CD14-positive monocyte (primary cell): ENCODE data around the gene SPON1. TPM values are rescaled to one million over a fixed set of nuclear protein-coding genes. Genes with fewer than 3 reads are reported as not detected.

Experiments
- DNase-seq, 3 donors: peaks; one replicate each; pipeline ENCODE4 v3.0.0-alpha.2; 2011 to 2022
- H2AFZ ChIP-seq: 2 replicates; pipeline ENCODE4 v1.6.0; 2012; ENCODE audit warnings: mild to moderate bottlenecking, low read depth, low read length, inconsistent platforms; ENCODE audit not compliant: insufficient read depth, poor library complexity, severe bottlenecking
- H3K27ac ChIP-seq, 2 donors: 1 replicate in 1 of 2; 2 replicates in 1 of 2; pipeline ENCODE4 v1.5.1; 2012 to 2013; ENCODE audit warnings: low read length in 2 of 2, control low read depth in 1 of 2, inconsistent platforms in 1 of 2, low read depth in 1 of 2, mild to moderate bottlenecking in 1 of 2
- H3K27me3 ChIP-seq, 2 donors: one replicate each; pipeline versions ENCODE4 v1.6.0 to v1.6.1; 2011 to 2013; ENCODE audit warnings: low read length in 2 of 2; ENCODE audit not compliant: control insufficient read depth in 2 of 2, insufficient read depth in 2 of 2
- H3K36me3 ChIP-seq, 2 donors: replicated peaks in 1 of 2; 1 replicate in 1 of 2; 2 replicates in 1 of 2; pipeline versions ENCODE4 v1.5.1 to v1.6.1; 2012 to 2013; ENCODE audit warnings: low read length in 2 of 2, control low read depth in 1 of 2, inconsistent platforms in 1 of 2, mild to moderate bottlenecking in 1 of 2; ENCODE audit not compliant: insufficient read depth in 2 of 2, control insufficient read depth in 1 of 2
- H3K4me1 ChIP-seq, 2 donors: 1 replicate in 1 of 2; 2 replicates in 1 of 2; pipeline versions ENCODE4 v1.5.1 to v1.6.1; 2012 to 2013; ENCODE audit warnings: low read length in 2 of 2, control low read depth in 1 of 2, inconsistent platforms in 1 of 2, mild to moderate bottlenecking in 1 of 2, moderate library complexity in 1 of 2; ENCODE audit not compliant: insufficient read depth in 2 of 2, control insufficient read depth in 1 of 2
- H3K4me2 ChIP-seq: replicated peaks from 2 replicates; pipeline ENCODE3; 2012; ENCODE audit warnings: low read length, moderate library complexity, mild to moderate bottlenecking; ENCODE audit not compliant: poor library complexity, severe bottlenecking; ENCODE audit errors: extremely low read depth
- H3K4me3 ChIP-seq, 3 experiments: fragments of 200-600 bp in 1 of 3; sonication (generic) in 1 of 3; replicated peaks in 1 of 3; 1 replicate in 2 of 3; 2 replicates in 1 of 3; pipeline ENCODE4 v1.5.1; 2011 to 2013; ENCODE audit warnings: low read length in 3 of 3, mild to moderate bottlenecking in 3 of 3, control low read depth in 2 of 3, low read depth in 2 of 3, inconsistent platforms in 1 of 3, moderate library complexity in 1 of 3
- H3K79me2 ChIP-seq: 2 replicates; pipeline ENCODE4 v1.6.0; 2012; ENCODE audit warnings: mild to moderate bottlenecking, control low read depth, inconsistent platforms, low read length, moderate library complexity; ENCODE audit not compliant: insufficient read depth
- H3K9ac ChIP-seq: 2 replicates; pipeline ENCODE4 v1.6.0; 2017; ENCODE audit warnings: low read length, mild to moderate bottlenecking; ENCODE audit not compliant: insufficient read depth, poor library complexity, severe bottlenecking
- H3K9me3 ChIP-seq, 2 donors: replicated peaks in 1 of 2; 1 replicate in 1 of 2; 2 replicates in 1 of 2; pipeline versions ENCODE4 v1.5.1 to v1.6.1; 2012 to 2013; ENCODE audit warnings: low read length in 2 of 2, control low read depth in 1 of 2; ENCODE audit not compliant: control insufficient read depth in 1 of 2, insufficient read depth in 1 of 2
- H4K20me1 ChIP-seq: 2 replicates; pipeline ENCODE4 v1.6.0; 2012; ENCODE audit warnings: mild to moderate bottlenecking, low read length, control low read depth, moderate library complexity; ENCODE audit not compliant: insufficient read depth
- H3K27ac Mint-ChIP-seq, 7 donors: one replicate each; pipeline ENCODE4 v1.8.0; 2020; ENCODE audit warnings: mild to moderate bottlenecking in 7 of 7, mixed read lengths in 7 of 7, moderate library complexity in 6 of 7, inconsistent platforms in 2 of 7
- H3K27me3 Mint-ChIP-seq, 3 donors: one replicate each; pipeline ENCODE4 v1.8.0; 2021 to 2022; ENCODE audit warnings: low read depth in 3 of 3, mild to moderate bottlenecking in 3 of 3, mixed read lengths in 3 of 3, moderate library complexity in 3 of 3, inconsistent platforms in 1 of 3
- H3K36me3 Mint-ChIP-seq, 2 donors: one replicate each; pipeline ENCODE4 v1.8.0; 2020; ENCODE audit warnings: mixed read lengths in 2 of 2, inconsistent platforms in 1 of 2, mild to moderate bottlenecking in 1 of 2
- H3K4me1 Mint-ChIP-seq: one replicate; pipeline ENCODE4 v1.8.0; 2020; ENCODE audit warnings: mild to moderate bottlenecking, mixed read lengths
- H3K4me3 Mint-ChIP-seq, 2 donors: one replicate each; pipeline ENCODE4 v1.8.0; 2020; ENCODE audit warnings: mild to moderate bottlenecking in 2 of 2, mixed read lengths in 2 of 2, moderate library complexity in 1 of 2
- H3K9me3 Mint-ChIP-seq, 7 donors: one replicate each; pipeline ENCODE4 v1.8.0; 2020 to 2022; ENCODE audit warnings: mixed read lengths in 7 of 7, mild to moderate bottlenecking in 6 of 7, moderate library complexity in 6 of 7, inconsistent platforms in 2 of 7
- WGBS: methylation state at CpG from one replicate; pipeline ENCODE4 v1.1.5; 2013; ENCODE audit warnings: missing lambda C conversion rate; ENCODE audit not compliant: insufficient coverage; 5-methylcytosine and 5-hydroxymethylcytosine counted together
- intact Hi-C, 2 donors: fragments of 100-400 bp; cut with micrococcal nuclease; formaldehyde crosslinking; loops; one replicate each; pipeline versions ENCODE4 v1.15.0 to v1.15.1; 2023
- polyA plus RNA-seq, 3 donors: library from polyadenylated mRNA; depleted of rRNA in 1 of 3; unstranded in 2 of 3; stranded (reverse) in 1 of 3; fragments of 300-500 nt in 2 of 3; fragments of >200 nt in 1 of 3; fragmentation: Illumina TruSeq in 2 of 3; gene quantifications; 1 replicate in 2 of 3; 2 replicates in 1 of 3; pipeline ENCODE4 v1.2.3, GENCODE V29; 2012 to 2021
- TF ChIP-seq, protein P1 (sequence below): fragments of 200-600 bp; IDR thresholded peaks from one replicate; pipeline ENCODE4 v1.8.0; 2022; ENCODE audit warnings: antibody characterized with exemption, mild to moderate bottlenecking

SPON1 gene
- polyA plus RNA-seq, 3 donors = not detected

DNA sequence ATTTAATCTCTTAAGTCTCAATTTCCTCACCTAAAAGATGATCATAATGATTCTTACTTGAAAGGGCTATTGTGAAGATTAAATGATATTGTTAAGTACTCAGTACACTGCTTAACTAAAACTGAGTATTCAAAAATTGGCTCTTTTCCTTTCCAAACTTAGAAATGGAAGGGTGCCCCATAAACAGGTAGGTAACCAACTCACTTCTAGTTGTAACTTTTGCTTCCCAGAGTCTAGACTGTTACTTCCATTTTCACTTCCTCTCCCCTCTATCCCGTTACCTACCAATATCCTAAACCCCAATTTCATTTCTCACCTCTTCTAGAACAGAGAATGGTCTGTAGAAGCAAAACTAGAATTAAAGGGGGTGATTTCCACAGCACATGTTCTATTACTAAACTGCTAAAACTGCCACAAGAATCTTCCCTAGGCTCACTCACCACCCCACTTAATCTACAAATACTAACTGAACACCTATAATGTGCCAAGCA, 346.4 kb downstream of the SPON1 start:
- Histone ChIP-seq H3K36me3 (no peaks in the 10 kb centered on the region), H3K9ac (no peak overlapping the region), H2AFZ (no peak overlapping the region), H4K20me1 (no peaks in the 10 kb centered on the region), H3K27ac (no peak overlapping the region), H3K4me2 (no peak overlapping the region), H3K27me3 (no peaks in the 10 kb centered on the region), H3K4me3 (no peak overlapping the region), H3K4me1 (no peaks in the 10 kb centered on the region), H3K9me3 (no peaks in the 10 kb centered on the region), H3K79me2 (no peaks in the 10 kb centered on the region)
- intact Hi-C loops = no loop called here
- no CpG with 5 or more reads among the region's 1 CpG for WGBS
- Mint-ChIP-seq H3K27ac (no peak overlapping the region), H3K9me3 (no peaks in the 10 kb centered on the region), H3K36me3 (no peaks in the 10 kb centered on the region), H3K4me3 (no peak overlapping the region), H3K4me1 (no peaks in the 10 kb centered on the region), H3K27me3 (peaks cover 0 to 2% (median 1%) of the 10 kb centered on the region in 3 donors)
- DNase-seq = no peak
- TF ChIP-seq, protein P1, sequence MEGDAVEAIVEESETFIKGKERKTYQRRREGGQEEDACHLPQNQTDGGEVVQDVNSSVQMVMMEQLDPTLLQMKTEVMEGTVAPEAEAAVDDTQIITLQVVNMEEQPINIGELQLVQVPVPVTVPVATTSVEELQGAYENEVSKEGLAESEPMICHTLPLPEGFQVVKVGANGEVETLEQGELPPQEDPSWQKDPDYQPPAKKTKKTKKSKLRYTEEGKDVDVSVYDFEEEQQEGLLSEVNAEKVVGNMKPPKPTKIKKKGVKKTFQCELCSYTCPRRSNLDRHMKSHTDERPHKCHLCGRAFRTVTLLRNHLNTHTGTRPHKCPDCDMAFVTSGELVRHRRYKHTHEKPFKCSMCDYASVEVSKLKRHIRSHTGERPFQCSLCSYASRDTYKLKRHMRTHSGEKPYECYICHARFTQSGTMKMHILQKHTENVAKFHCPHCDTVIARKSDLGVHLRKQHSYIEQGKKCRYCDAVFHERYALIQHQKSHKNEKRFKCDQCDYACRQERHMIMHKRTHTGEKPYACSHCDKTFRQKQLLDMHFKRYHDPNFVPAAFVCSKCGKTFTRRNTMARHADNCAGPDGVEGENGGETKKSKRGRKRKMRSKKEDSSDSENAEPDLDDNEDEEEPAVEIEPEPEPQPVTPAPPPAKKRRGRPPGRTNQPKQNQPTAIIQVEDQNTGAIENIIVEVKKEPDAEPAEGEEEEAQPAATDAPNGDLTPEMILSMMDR = peak; percentile 6

DNA sequence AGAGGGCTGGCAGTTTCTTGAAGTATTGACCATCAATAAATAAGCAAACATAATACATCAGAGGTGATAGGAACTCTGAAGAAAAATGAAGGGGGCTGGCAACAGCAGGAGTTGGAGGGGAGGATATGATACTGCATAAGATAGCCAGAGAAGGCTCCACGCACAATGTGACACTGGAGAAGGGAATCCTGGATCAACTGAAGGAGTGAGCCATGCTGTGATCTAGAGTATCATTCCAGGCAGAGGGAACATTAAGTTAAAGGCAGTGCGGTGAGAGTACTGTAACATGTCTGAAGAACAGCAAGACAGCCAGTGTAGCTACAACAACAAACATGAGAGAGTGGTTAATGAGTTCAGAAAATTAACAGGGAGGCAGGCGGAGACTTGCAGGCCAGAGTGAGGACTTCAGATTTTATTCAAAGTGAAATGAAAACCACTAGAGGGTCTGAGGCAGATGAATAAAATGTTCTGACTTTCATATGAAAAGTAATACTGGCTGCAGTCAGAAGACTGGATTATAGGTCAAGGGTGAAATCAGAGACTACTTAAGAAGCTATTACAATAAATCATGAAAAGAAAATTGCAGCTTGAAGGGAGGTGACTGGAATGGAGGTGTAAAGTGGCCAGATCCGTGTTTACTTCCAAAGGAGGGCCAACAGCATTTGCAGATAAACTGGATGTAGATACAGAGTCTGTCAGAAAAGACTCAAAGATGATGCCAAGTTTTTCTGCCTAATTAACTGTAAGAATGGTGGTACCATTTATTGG, 347.1 kb downstream of the SPON1 start:
- H4K20me1 ChIP-seq = no peaks in the 10 kb centered on the region
- DNase-seq = no peak
- H3K4me3 Mint-ChIP-seq = no peak overlapping the region
- intact Hi-C loops = no loop called here
- no peak overlapping the region for H2AFZ ChIP-seq
- H3K27ac ChIP-seq = no peak overlapping the region
- no peak overlapping the region for H3K9ac ChIP-seq
- H3K36me3 Mint-ChIP-seq = no peaks in the 10 kb centered on the region
- no peaks in the 10 kb centered on the region for H3K4me1 Mint-ChIP-seq
- H3K4me2 ChIP-seq = no peak overlapping the region
- TF ChIP-seq, protein P1 = no peak
- H3K36me3 ChIP-seq = no peaks in the 10 kb centered on the region
- no peaks in the 10 kb centered on the region for H3K27me3 ChIP-seq
- H3K9me3 Mint-ChIP-seq = no peaks in the 10 kb centered on the region
- H3K4me1 ChIP-seq = no peaks in the 10 kb centered on the region
- H3K4me3 ChIP-seq = no peak overlapping the region
- WGBS = 100% methylated on average over 4 of the region's 4 CpGs
- H3K9me3 ChIP-seq = no peaks in the 10 kb centered on the region
- H3K79me2 ChIP-seq = no peaks in the 10 kb centered on the region
- no peak overlapping the region for H3K27ac Mint-ChIP-seq
- H3K27me3 Mint-ChIP-seq = peaks cover 0 to 2% (median 1%) of the 10 kb centered on the region in 3 donors
